ENCODE results near the gene LRRC38.

GRCh38 chr1:13482600-13482999 is 31.2 kb downstream of the LRRC38 start:
- TF ChIP-seq CTCF (IDR thresholded peaks at IDR 0.05) (no peak), EP300 (IDR thresholded peaks at IDR 0.05) (no peak)
